Activated T-helper 2 cell treated with anti-CD3 and anti-CD28 coated beads, Interferon-gamma antibody, Interleukin-2, Interleukin-4, amounts not matched to agents 10 μg/mL and 5 μg/mL and 100 μg/mL, durations not matched to agents 14 hours and 24 hours and 36 hours (primary cell): Measurements from ENCODE around the gene SMYD3. TPM values are rescaled to one million over a fixed set of nuclear protein-coding genes. Genes with fewer than 3 reads are reported as not detected.
"Not testable (repeated sequence)": the region's sequence is repeated elsewhere in the genome, so short reads cannot be mapped to it uniquely, and the experiment has no call there.

Experiments
- DNase-seq: peaks from one replicate; pipeline ENCODE4 v3.0.0; 2021; ENCODE audit warnings: low spot score
- H3K27ac Mint-ChIP-seq: one replicate; pipeline ENCODE4 v1.8.0; 2021; ENCODE audit warnings: mixed read lengths
- H3K27me3 Mint-ChIP-seq: one replicate; pipeline ENCODE4 v1.8.0; 2021; ENCODE audit warnings: low read depth, mixed read lengths
- H3K36me3 Mint-ChIP-seq: one replicate; pipeline ENCODE4 v1.8.0; 2021; ENCODE audit warnings: low read depth, mixed read lengths
- H3K4me1 Mint-ChIP-seq: one replicate; pipeline ENCODE4 v1.8.0; 2021; ENCODE audit warnings: low read depth, mixed read lengths
- H3K4me3 Mint-ChIP-seq: one replicate; pipeline ENCODE4 v1.8.0; 2021; ENCODE audit warnings: low read depth, mild to moderate bottlenecking, moderate library complexity, mixed read lengths
- H3K9me3 Mint-ChIP-seq: one replicate; pipeline ENCODE4 v1.8.0; 2021; ENCODE audit warnings: mixed read lengths
- intact Hi-C: fragments of 100-400 bp; cut with micrococcal nuclease; formaldehyde crosslinking; loops from one replicate; pipeline ENCODE4 v1.15.1; 2023
- total RNA-seq: library from RNA; stranded (reverse); gene quantifications from 2 replicates; pipeline ENCODE4 v1.2.3, GENCODE V29; 2022

Gene SMYD3
- total RNA-seq, 1 donor from 2014 or later = 24.1 TPM

DNA sequence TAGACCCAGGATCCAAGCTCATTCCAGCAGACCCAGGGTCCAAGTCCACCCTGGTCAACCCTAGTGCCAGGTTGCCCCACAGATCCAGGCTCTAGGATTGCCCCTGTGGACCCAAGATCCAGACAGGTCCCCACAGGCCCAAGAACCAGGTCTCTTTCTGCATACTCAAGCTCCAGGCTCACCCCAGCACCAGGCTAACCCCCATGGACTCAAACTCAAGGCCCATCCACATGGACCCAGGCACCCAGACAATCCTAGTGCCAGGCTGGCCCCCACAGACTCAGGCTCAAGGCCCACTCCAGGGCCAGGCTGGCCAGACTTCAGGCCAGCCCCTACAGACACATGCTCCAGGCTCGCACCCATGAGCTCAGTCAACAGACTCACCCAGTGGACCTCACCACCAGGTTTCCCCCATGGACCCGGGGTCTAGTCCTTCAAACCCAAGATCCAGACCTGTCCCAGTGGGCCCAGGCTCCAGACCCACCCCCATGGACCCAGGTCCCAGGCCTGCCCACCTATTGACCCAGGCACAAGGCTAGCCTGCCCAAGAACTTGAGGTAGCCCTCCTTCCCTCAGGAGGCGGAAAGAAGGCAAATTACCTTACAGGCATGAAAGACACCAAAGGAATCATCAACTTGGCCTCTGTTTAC is 124.4 kb downstream of the SMYD3 start:
- H3K9me3 Mint-ChIP-seq = no peaks in the 10 kb centered on the region
- intact Hi-C loops = no loop called here

GRCh38 chr1:246381452-246381851 is 125.6 kb downstream of the SMYD3 start:
- intact Hi-C loops = no loop called here

More for the DNA sequence above, 124.4 kb downstream of the SMYD3 start:
- Mint-ChIP-seq H3K4me3 (no peak overlapping the region), H3K4me1 (peaks cover 4% of the 10 kb centered on the region), H3K27ac (no peak overlapping the region), H3K27me3 (no peaks in the 10 kb centered on the region), H3K36me3 (no peaks in the 10 kb centered on the region)
- no peak for DNase-seq

GRCh38 chr1:246377625-246378153 is 129.4 kb downstream of the SMYD3 start:
- Mint-ChIP-seq H3K4me1 (no peaks in the 10 kb centered on the region), H3K36me3 (no peaks in the 10 kb centered on the region), H3K4me3 (no peak overlapping the region), H3K27me3 (no peaks in the 10 kb centered on the region), H3K27ac (no peak overlapping the region), H3K9me3 (no peaks in the 10 kb centered on the region)
- intact Hi-C loops = no loop called here
- DNase-seq = no peak

More at GRCh38 chr1:246381452-246381851, 125.6 kb downstream of the SMYD3 start:
- no peak overlapping the region for H3K27ac Mint-ChIP-seq
- H3K36me3 Mint-ChIP-seq = no peaks in the 10 kb centered on the region
- DNase-seq = no peak
- H3K27me3 Mint-ChIP-seq = no peaks in the 10 kb centered on the region
- H3K9me3 Mint-ChIP-seq = no peaks in the 10 kb centered on the region
- peaks cover 4% of the 10 kb centered on the region for H3K4me1 Mint-ChIP-seq
- H3K4me3 Mint-ChIP-seq = no peak overlapping the region

DNA sequence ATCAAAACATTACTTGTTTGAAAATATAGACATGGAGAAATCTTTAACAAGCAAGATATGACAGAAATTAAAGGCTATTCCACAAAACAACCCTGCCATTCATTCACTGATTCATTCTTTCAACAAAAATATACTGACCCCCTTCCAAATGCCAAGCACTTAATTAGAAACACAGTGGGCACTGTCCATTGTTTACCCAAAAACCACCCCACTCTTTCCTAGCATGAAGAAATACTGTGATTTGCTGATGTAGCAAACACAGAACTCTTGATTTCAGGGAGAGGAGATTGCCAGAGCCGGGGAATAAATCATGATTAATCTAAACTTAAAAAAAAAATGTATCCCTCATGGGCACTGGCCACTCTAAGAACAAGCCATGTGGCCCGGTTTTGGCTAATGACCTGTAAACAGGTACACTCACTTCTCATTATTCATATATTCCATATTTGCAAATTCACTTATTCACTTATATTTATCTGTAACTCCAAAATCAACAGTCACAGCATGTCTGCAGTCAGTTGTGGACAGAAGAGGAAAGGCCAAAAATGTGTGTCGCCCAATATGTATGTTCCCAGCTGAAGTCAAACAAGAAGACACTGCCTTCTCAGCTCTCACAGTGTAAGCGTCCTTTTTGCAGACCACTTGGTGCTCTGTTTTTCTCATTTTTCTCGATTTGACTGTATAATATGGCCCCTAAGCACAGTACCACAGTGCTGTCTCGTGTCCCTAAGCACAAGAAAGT is 133.1 kb downstream of the SMYD3 start:
- intact Hi-C loops = no loop called here
- no peaks in the 10 kb centered on the region for H3K9me3 Mint-ChIP-seq
- DNase-seq = no peak
- no peaks in the 10 kb centered on the region for H3K36me3 Mint-ChIP-seq
- H3K27ac Mint-ChIP-seq = no peak overlapping the region
- H3K4me3 Mint-ChIP-seq = no peak overlapping the region
- H3K27me3 Mint-ChIP-seq = no peaks in the 10 kb centered on the region
- no peaks in the 10 kb centered on the region for H3K4me1 Mint-ChIP-seq

DNA sequence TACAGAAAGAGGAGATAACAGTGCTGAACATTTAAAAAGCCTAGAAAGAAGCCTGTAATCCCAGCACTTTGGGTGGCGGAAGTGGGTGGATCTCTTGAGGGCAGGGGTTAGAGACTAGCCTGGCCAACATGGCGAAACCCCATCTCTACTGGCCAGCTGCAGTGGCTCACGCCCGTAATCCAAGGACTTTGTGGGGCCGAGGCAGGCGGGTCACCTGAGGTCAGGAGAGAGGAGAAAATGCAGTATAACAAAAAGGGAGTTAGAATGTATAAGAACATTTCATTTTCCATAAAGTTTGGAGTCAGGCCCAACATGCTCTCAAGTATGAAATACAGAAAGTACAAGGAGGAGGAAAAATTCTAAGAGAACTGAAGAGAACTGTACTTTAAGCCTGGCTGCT is 134.5 kb downstream of the SMYD3 start:
- no peaks in the 10 kb centered on the region for H3K36me3 Mint-ChIP-seq
- no peaks in the 10 kb centered on the region for H3K4me1 Mint-ChIP-seq
- DNase-seq = no peak
- H3K27ac Mint-ChIP-seq = no peak overlapping the region
- no peaks in the 10 kb centered on the region for H3K9me3 Mint-ChIP-seq
- intact Hi-C loops = no loop called here
- no peaks in the 10 kb centered on the region for H3K27me3 Mint-ChIP-seq
- no peak overlapping the region for H3K4me3 Mint-ChIP-seq

- Mint-ChIP-seq H3K4me3 (no peak overlapping the region), H3K36me3 (no peaks in the 10 kb centered on the region), H3K27ac (no peak overlapping the region), H3K9me3 (no peaks in the 10 kb centered on the region), H3K27me3 (no peaks in the 10 kb centered on the region), H3K4me1 (peaks cover 13% of the 10 kb centered on the region)
- DNase-seq = no peak
- intact Hi-C loops = no loop called here
These were observed 140.0 kb downstream of the SMYD3 start for GRCh38 chr1:246367041-246367440.

DNA sequence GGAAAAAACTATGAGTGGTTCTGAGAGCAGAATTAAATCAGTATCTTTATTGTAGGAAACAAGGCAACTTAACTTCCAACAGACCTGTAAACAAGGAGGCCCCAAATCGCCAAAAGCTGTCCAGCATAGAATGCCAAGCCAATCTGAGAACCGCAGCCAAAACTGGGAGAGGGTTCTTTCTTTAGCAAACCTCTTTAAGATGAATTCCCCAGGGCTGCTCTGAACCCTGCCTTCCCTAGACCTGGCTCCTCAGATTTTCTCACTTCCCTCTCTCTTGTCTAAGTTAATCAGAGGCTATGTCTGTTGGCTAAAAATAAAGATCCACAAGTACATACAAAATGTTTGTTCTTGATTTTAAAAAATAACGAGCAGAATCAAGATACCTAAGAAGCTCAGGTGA is 141.4 kb downstream of the SMYD3 start:
- no peaks in the 10 kb centered on the region for H3K9me3 Mint-ChIP-seq
- no peak overlapping the region for H3K27ac Mint-ChIP-seq
- H3K27me3 Mint-ChIP-seq = no peaks in the 10 kb centered on the region
- H3K36me3 Mint-ChIP-seq = no peaks in the 10 kb centered on the region
- intact Hi-C loops = no loop called here
- H3K4me1 Mint-ChIP-seq = peaks cover 13% of the 10 kb centered on the region
- no peak for DNase-seq
- H3K4me3 Mint-ChIP-seq = no peak overlapping the region

DNA sequence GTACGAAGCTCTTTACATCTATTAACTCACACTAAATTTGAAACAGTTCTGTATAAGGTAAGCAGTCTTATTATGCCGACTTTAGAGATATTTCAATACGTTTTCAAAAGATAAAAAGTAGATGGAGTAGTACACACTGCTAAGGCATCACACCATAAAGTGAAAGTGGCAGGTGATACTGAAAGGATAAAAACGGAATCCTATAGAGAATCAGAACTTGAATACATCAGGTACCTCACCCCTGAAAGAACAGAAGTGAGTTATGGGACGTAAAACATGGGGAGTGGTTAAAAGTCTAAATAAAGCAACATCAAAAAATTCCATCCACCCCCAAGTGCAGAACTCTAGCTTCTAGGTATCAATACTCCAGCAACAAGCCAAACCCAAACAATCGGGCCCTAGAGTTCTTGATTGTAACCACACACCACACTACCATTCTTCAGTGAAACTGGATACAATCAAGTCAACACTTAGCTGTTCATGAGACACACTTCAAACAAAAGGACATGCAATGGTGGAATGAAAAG is 142.6 kb downstream of the SMYD3 start:
- intact Hi-C loops = no loop called here
- Mint-ChIP-seq H3K27me3 (no peaks in the 10 kb centered on the region), H3K9me3 (no peaks in the 10 kb centered on the region), H3K4me3 (no peak overlapping the region), H3K36me3 (no peaks in the 10 kb centered on the region), H3K27ac (peak overlapping the region; percentile 46), H3K4me1 (peaks cover 13% of the 10 kb centered on the region)
- no peak for DNase-seq

GRCh38 chr1:246357014-246357598 is 150.0 kb downstream of the SMYD3 start:
- H3K4me3 Mint-ChIP-seq, intact Hi-C loops, H3K9me3 Mint-ChIP-seq, H3K36me3 Mint-ChIP-seq, DNase-seq, H3K27me3 Mint-ChIP-seq, H3K27ac Mint-ChIP-seq, H3K4me1 Mint-ChIP-seq: not testable (repeated sequence)

- Mint-ChIP-seq H3K36me3 (no peaks in the 10 kb centered on the region), H3K27me3 (no peaks in the 10 kb centered on the region), H3K9me3 (peaks cover 10% of the 10 kb centered on the region), H3K4me1 (peaks cover 2% of the 10 kb centered on the region), H3K4me3 (no peak overlapping the region), H3K27ac (no peak overlapping the region)
- intact Hi-C loops = no loop called here
- no peak for DNase-seq
These were observed 151.5 kb downstream of the SMYD3 start for GRCh38 chr1:246355411-246356230.

GRCh38 chr1:246351721-246352120 is 155.4 kb downstream of the SMYD3 start:
- Mint-ChIP-seq H3K4me1 (no peaks in the 10 kb centered on the region), H3K27ac (no peak overlapping the region), H3K36me3 (no peaks in the 10 kb centered on the region), H3K9me3 (no peaks in the 10 kb centered on the region), H3K4me3 (no peak overlapping the region), H3K27me3 (no peaks in the 10 kb centered on the region)
- no peak for DNase-seq
- intact Hi-C loops = no loop called here

- intact Hi-C loops = no loop called here
- no peak overlapping the region for H3K4me3 Mint-ChIP-seq
- no peaks in the 10 kb centered on the region for H3K4me1 Mint-ChIP-seq
- H3K9me3 Mint-ChIP-seq = no peaks in the 10 kb centered on the region
- H3K27me3 Mint-ChIP-seq = no peaks in the 10 kb centered on the region
- H3K27ac Mint-ChIP-seq = no peak overlapping the region
- no peak for DNase-seq
- H3K36me3 Mint-ChIP-seq = no peaks in the 10 kb centered on the region
These were observed 156.3 kb downstream of the SMYD3 start for GRCh38 chr1:246350745-246351144.
